B cell (primary cell): ENCODE results near the gene COMMD4. TPM values are rescaled to one million over a fixed set of nuclear protein-coding genes. Genes with fewer than 3 reads are reported as not detected.

ENCODE experiments used
- ATAC-seq: fragments of 200-7000 bp; cut with Tn5 transposase; one replicate; pipeline ENCODE4 v1.10.0; 2021; ENCODE audit warnings: low read depth, mild to moderate bottlenecking, moderate number of reproducible peaks, moderate library complexity
- CTCF ChIA-PET: fragments of 350-600 bp; sonication (Branson Sonifier 250); formaldehyde crosslinking; loops from one replicate; lab custom pipeline; 2021; ENCODE audit warnings: antibody characterized with exemption, inconsistent platforms; lab: Charles Lee
- POLR2A ChIA-PET: fragments of 350-600 bp; sonication (Branson Sonifier 250); formaldehyde crosslinking; loops from one replicate; lab custom pipeline; 2021; ENCODE audit warnings: antibody characterized with exemption; lab: Charles Lee
- DNase-seq: peaks from one replicate; pipeline ENCODE4 v3.0.0; 2013
- H2AFZ ChIP-seq: 2 replicates; pipeline ENCODE4 v1.6.1; 2012; ENCODE audit warnings: mild to moderate bottlenecking, low read depth, low read length; ENCODE audit not compliant: insufficient read depth, poor library complexity, severe bottlenecking
- H3K27ac ChIP-seq, 2 donors: 1 replicate in 1 of 2; 2 replicates in 1 of 2; pipeline ENCODE4 v1.5.1; 2012 to 2013; ENCODE audit warnings: low read length in 2 of 2, mild to moderate bottlenecking in 2 of 2, moderate library complexity in 1 of 2
- H3K27me3 ChIP-seq, 4 experiments: fragments of 200-600 bp in 1 of 4; sonication (generic) in 1 of 4; replicated peaks in 1 of 4; 1 replicate in 2 of 4; 2 replicates in 2 of 4; pipeline versions ENCODE4 v1.6.1 to v1.7.0; 2013 to 2016; ENCODE audit warnings: low read length in 3 of 4, mild to moderate bottlenecking in 2 of 4, mixed read lengths in 1 of 4, moderate library complexity in 1 of 4; ENCODE audit not compliant: insufficient read depth in 4 of 4, control insufficient read depth in 3 of 4; ENCODE audit errors: control extremely low read depth in 1 of 4
- H3K36me3 ChIP-seq, 2 experiments: replicated peaks in 1 of 2; 1 replicate in 1 of 2; 2 replicates in 1 of 2; pipeline versions ENCODE4 v1.6.1 to v1.7.1; 2013; ENCODE audit warnings: low read length in 1 of 2; ENCODE audit not compliant: insufficient read depth in 2 of 2, control insufficient read depth in 1 of 2; ENCODE audit errors: control extremely low read depth in 1 of 2, extremely low read depth in 1 of 2
- H3K4me1 ChIP-seq, 2 donors: fragments of 200-600 bp in 1 of 2; sonication (generic) in 1 of 2; 1 replicate in 1 of 2; 2 replicates in 1 of 2; pipeline versions ENCODE4 v1.5.1 to v1.6.1; 2013 to 2017; ENCODE audit warnings: low read length in 2 of 2; ENCODE audit not compliant: control insufficient read depth in 2 of 2, insufficient read depth in 2 of 2
- H3K4me2 ChIP-seq: replicated peaks from 2 replicates; pipeline ENCODE3; 2012; ENCODE audit warnings: mild to moderate bottlenecking, low read depth, low read length; ENCODE audit not compliant: poor library complexity, severe bottlenecking
- H3K4me3 ChIP-seq, 5 experiments: fragments of 200-600 bp in 1 of 5; sonication (generic) in 1 of 5; 1 replicate in 3 of 5; 2 replicates in 2 of 5; pipeline versions ENCODE4 v1.5.1 to v1.7.0; 2011 to 2016; ENCODE audit warnings: low read length in 4 of 5, mild to moderate bottlenecking in 4 of 5, low read depth in 2 of 5, control low read depth in 1 of 5, moderate library complexity in 1 of 5; ENCODE audit not compliant: insufficient read depth in 1 of 5; ENCODE audit errors: control extremely low read depth in 1 of 5, extremely low read depth in 1 of 5
- H3K79me2 ChIP-seq: fragments of 200-600 bp; sonication (generic); one replicate; pipeline ENCODE4 v1.6.0; 2016; ENCODE audit warnings: low read length; ENCODE audit not compliant: control insufficient read depth, insufficient read depth
- H3K9ac ChIP-seq: fragments of 200-600 bp; sonication (generic); 2 replicates; pipeline ENCODE4 v1.6.1; 2017; ENCODE audit warnings: mild to moderate bottlenecking, low read length, moderate library complexity
- H3K9me3 ChIP-seq, 3 donors: one replicate each; pipeline versions ENCODE4 v1.6.1 to v1.7.1; 2013; ENCODE audit warnings: low read length in 2 of 3; ENCODE audit not compliant: control insufficient read depth in 2 of 3, insufficient read depth in 1 of 3; ENCODE audit errors: control extremely low read depth in 1 of 3
- H4K20me1 ChIP-seq: 2 replicates; pipeline ENCODE4 v1.6.0; 2012; ENCODE audit warnings: mild to moderate bottlenecking, low read length; ENCODE audit not compliant: insufficient read depth, control insufficient read depth, poor library complexity, severe bottlenecking
- H3K27ac Mint-ChIP-seq: one replicate; pipeline ENCODE4 v1.8.0; 2021; ENCODE audit warnings: mixed read lengths
- H3K27me3 Mint-ChIP-seq: one replicate; pipeline ENCODE4 v1.8.0; 2021; ENCODE audit warnings: mixed read lengths
- H3K4me1 Mint-ChIP-seq: one replicate; pipeline ENCODE4 v1.8.0; 2021; ENCODE audit warnings: mixed read lengths
- H3K4me3 Mint-ChIP-seq: one replicate; pipeline ENCODE4 v1.8.0; 2021; ENCODE audit warnings: mixed read lengths
- H3K9me3 Mint-ChIP-seq: one replicate; pipeline ENCODE4 v1.8.0; 2022; ENCODE audit warnings: mixed read lengths; ENCODE audit not compliant: insufficient read depth
- CTCF ChIP-seq: fragments of 200-600 bp; IDR thresholded peaks from one replicate; pipeline ENCODE4 v1.8.0; 2022; ENCODE audit warnings: antibody characterized with exemption, mild to moderate bottlenecking
- EZH2 ChIP-seq: IDR thresholded peaks from 2 replicates; pipeline ENCODE4 v1.6.1; 2012; ENCODE audit warnings: borderline replicate concordance, low read depth, mild to moderate bottlenecking, moderate library complexity, low read length; ENCODE audit not compliant: insufficient read depth, poor library complexity, severe bottlenecking
- WGBS: methylation state at CpG from one replicate; pipeline ENCODE4 v1.1.5; 2013; ENCODE audit warnings: missing lambda C conversion rate; ENCODE audit not compliant: insufficient coverage; 5-methylcytosine and 5-hydroxymethylcytosine counted together
- intact Hi-C: fragments of 100-400 bp; cut with micrococcal nuclease; formaldehyde crosslinking; loops from one replicate; pipeline ENCODE4 v1.10.0; 2022
- polyA plus RNA-seq: library from polyadenylated mRNA; depleted of rRNA; stranded (reverse); fragments of >200 nt; gene quantifications from 2 replicates; pipeline ENCODE4 v1.2.3, GENCODE V29; 2012
- total RNA-seq, 2 donors: library from RNA; stranded (reverse); fragments of 120-200 nt in 1 of 2; gene quantifications; 1 replicate in 1 of 2; 2 replicates in 1 of 2; pipeline versions ENCODE4 v1.2.3 to v1.2.4, GENCODE V29; 2013 to 2022

Gene COMMD4
- total and polyA plus RNA-seq, 2 donors (not counting 1 experiment from before 2014, with no cell fraction given): 57.9 to 63.5 TPM

GRCh38 chr15:75361989-75362641 is 26.3 kb downstream of the COMMD4 start:
- Mint-ChIP-seq H3K4me3 (no peak overlapping the region), H3K4me1 (peaks cover 4% of the 10 kb centered on the region), H3K27ac (no peak overlapping the region), H3K27me3 (no peaks in the 10 kb centered on the region), H3K9me3 (no peaks in the 10 kb centered on the region)
- intact Hi-C loops: no loop called here
- ATAC-seq (no peak), DNase-seq (no peak)
- H3K4me1 ChIP-seq: no peaks in the 10 kb centered on the region
- POLR2A ChIA-PET: no interaction called here
- no peaks in the 10 kb centered on the region for H3K79me2 ChIP-seq
- H3K4me3 ChIP-seq: no peak overlapping the region
- no peak overlapping the region for H2AFZ ChIP-seq
- TF ChIP-seq CTCF (no peak), EZH2 (no peak)
- no peaks in the 10 kb centered on the region for H3K9me3 ChIP-seq
- WGBS: 98% methylated on average over 11 of the region's 13 CpGs
- H3K36me3 ChIP-seq: peaks cover 0 to 46% of the 10 kb centered on the region in 2 experiments
- H4K20me1 ChIP-seq: no peaks in the 10 kb centered on the region
- H3K4me2 ChIP-seq: no peak overlapping the region
- H3K27ac ChIP-seq: no peak overlapping the region
- no peaks in the 10 kb centered on the region for H3K27me3 ChIP-seq
- H3K9ac ChIP-seq: no peak overlapping the region
- CTCF ChIA-PET: no interaction called here

GRCh38 chr15:75362642-75363249 is 26.9 kb downstream of the COMMD4 start:
- no peaks in the 10 kb centered on the region for H3K9me3 ChIP-seq
- no peak overlapping the region for H3K4me3 Mint-ChIP-seq
- H3K9me3 Mint-ChIP-seq: no peaks in the 10 kb centered on the region
- ChIA-PET CTCF (no interaction called here), POLR2A (no interaction called here)
- H3K27me3 ChIP-seq: no peaks in the 10 kb centered on the region
- no peaks in the 10 kb centered on the region for H4K20me1 ChIP-seq
- peaks cover 0 to 46% of the 10 kb centered on the region in 2 experiments for H3K36me3 ChIP-seq
- ATAC-seq (no peak), DNase-seq (no peak)
- no peak for TF ChIP-seq CTCF
- no peak for TF ChIP-seq EZH2
- no peak overlapping the region for H3K27ac ChIP-seq
- H3K27me3 Mint-ChIP-seq: no peaks in the 10 kb centered on the region
- no peak overlapping the region for H3K4me2 ChIP-seq
- H3K4me3 ChIP-seq: no peak overlapping the region
- no peak overlapping the region for H3K9ac ChIP-seq
- H3K4me1 ChIP-seq: peaks cover 5 to 6% of the 10 kb centered on the region in 2 donors
- H3K27ac Mint-ChIP-seq: no peak overlapping the region
- intact Hi-C loops: no loop called here
- 87% methylated on average over 6 of the region's 7 CpGs for WGBS
- H2AFZ ChIP-seq: no peak overlapping the region
- H3K4me1 Mint-ChIP-seq: peaks cover 10% of the 10 kb centered on the region
- no peaks in the 10 kb centered on the region for H3K79me2 ChIP-seq
